ENCODE results near the gene CCDC63. TPM values are rescaled to one million over a fixed set of nuclear protein-coding genes. Genes with fewer than 3 reads are reported as not detected.
A peak's percentile ranks its signal among the peaks of the same experiment; 100 is the strongest.

Gene CCDC63
- total and polyA plus RNA-seq, 2 of the 13 experiments (the other 11 are each of a cell fraction or from before 2014, with no cell fraction given), result not detected

- TF ChIP-seq ZNF362 (CRISPR knock-in tag; IDR thresholded peaks at IDR 0.05; ENCODE audit: borderline replicate concordance) (no peak; the same call in 1 of the 2 replicates), POGZ (CRISPR knock-in tag; IDR thresholded peaks at IDR 0.05) (no peak), SYNCRIP (IDR thresholded peaks at IDR 0.05; ENCODE audit: insufficient read depth, low read depth, low read length) (no peak), LRRFIP1 (CRISPR knock-in tag; conservative IDR thresholded peaks at IDR 0.05) (no peak), ZNF616 (CRISPR knock-in tag; IDR thresholded peaks at IDR 0.05; ENCODE audit: low read depth) (0 out of 2 replicates have a peak, but pooled peaks have one; percentile 18), ZNF772 (CRISPR knock-in tag; IDR thresholded peaks at IDR 0.05) (no peak), ZFP91 (CRISPR knock-in tag; IDR thresholded peaks at IDR 0.05; ENCODE audit: borderline replicate concordance) (0 out of 2 replicates have a peak, but pooled peaks have one; percentile 37), HMGA1 (CRISPR knock-in tag; conservative IDR thresholded peaks at IDR 0.05) (no peak), THYN1 (CRISPR knock-in tag; IDR thresholded peaks at IDR 0.05; ENCODE audit: borderline replicate concordance, low read depth) (no peak), SMARCC2 (IDR thresholded peaks at IDR 0.05) (no peak), SOX5 (CRISPR knock-in tag; IDR thresholded peaks at IDR 0.05; ENCODE audit: borderline replicate concordance) (no peak), FOXA3 (CRISPR knock-in tag; IDR thresholded peaks at IDR 0.05) (peak; percentile 55), AKAP8 (CRISPR knock-in tag; IDR thresholded peaks at IDR 0.05) (no peak), TOPORS (CRISPR knock-in tag; IDR thresholded peaks at IDR 0.05) (no peak), FOSL2 (CRISPR knock-in tag; IDR thresholded peaks at IDR 0.05) (peak; percentile 45; the same call in 1 of the 2 replicates), NPAS2 (CRISPR knock-in tag; IDR thresholded peaks at IDR 0.05; ENCODE audit: borderline replicate concordance) (no peak), MYNN (CRISPR knock-in tag; IDR thresholded peaks at IDR 0.05; ENCODE audit: low read depth) (no peak), ZNF292 (CRISPR knock-in tag; IDR thresholded peaks at IDR 0.05; ENCODE audit: borderline replicate concordance, low read depth) (no peak; the same call in 1 of the 2 replicates), ZFP41 (CRISPR knock-in tag; IDR thresholded peaks at IDR 0.05; ENCODE audit: borderline replicate concordance) (no peak), ZNF619 (CRISPR knock-in tag; IDR thresholded peaks at IDR 0.05) (0 out of 2 replicates have a peak, but pooled peaks have one; percentile 51), PAXIP1 (CRISPR knock-in tag; conservative IDR thresholded peaks at IDR 0.05) (no peak)
Measured at GRCh38 chr12:110826592-110827200, 20.1 kb upstream of the CCDC63 start (continued).

Data from HepG2 (cell line).